Stimulated activated CD8-positive, alpha-beta memory T cell treated with anti-CD3 and anti-CD28 coated beads, Interleukin-4, amount 100 ng/mL, for 4 hours (primary cell): Measurements from ENCODE around the gene GC.
"Not testable (repeated sequence)": the region's sequence is repeated elsewhere in the genome, so short reads cannot be mapped to it uniquely, and the experiment has no call there.

Source experiments
- DNase-seq, 2 donors: peaks; one replicate each; pipeline ENCODE4 v3.0.0-alpha.2; 2020; ENCODE audit warnings: low read depth in 2 of 2, low spot score in 1 of 2

GC gene

DNA sequence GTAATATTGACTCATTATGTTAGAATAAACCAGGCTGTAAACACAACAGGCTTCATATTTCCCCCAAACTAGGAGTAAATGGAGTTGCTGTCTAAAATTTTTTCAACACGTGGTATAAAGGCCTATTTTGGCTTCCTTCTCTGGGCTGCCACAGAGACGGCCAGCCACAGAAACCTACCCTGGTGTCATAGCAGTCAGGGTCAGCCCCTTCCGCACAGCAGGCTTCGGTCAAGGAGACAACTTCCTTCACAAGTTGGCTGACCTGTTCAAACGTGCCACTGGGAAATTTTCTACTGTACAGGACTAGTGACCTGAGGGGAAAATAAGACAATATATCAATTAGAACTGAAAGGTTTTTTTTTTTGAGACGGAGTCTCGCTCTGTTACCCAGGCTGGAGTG is 15.8 kb downstream of the GC start:
- no peak for DNase-seq

DNA sequence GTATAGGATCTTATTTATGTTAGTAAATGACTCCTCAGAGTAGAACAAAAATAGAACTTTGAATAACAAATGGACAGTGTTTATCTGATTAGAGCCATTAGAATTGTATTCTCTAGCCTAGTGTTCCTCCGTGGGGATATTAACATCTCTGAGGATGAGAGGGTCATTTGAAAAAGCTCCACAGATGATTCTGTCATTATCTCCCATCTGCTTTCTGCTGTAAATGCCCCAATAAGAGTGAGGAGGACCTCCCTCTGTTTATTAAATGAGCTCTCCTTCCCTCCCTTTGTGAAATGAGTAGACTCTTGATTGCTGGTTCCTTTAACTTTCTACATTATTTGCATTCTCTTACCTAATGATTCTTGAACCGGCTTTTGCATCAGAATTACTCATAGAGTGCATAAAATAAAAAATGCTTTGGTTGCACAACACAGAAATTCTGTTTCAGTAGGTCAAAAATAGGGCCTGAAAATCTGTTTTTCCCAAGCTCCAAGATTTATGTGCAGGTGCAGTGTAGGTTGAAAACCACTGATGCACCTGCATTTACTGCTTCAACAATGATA is 18.0 kb downstream of the GC start:
- no peak for DNase-seq

DNA sequence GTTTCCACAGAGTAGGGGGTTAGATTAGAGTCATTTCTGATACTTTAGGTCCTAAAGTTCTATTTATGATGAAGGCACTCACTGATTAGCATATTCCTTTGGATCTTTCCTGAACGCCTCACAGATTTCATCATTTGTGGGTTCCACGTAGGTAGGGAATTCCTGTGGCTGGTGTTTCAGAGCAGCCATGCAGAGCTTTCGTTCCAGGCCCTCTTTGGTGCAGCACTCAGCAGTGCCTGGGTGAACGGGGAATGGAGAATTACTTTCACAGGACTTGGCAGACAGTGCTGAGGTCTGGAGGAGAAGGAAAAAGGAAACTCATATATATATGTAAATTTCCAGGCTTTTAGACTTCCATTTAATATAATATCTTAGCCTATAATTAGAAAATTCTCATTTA is 18.5 kb downstream of the GC start:
- DNase-seq, result no peak

DNA sequence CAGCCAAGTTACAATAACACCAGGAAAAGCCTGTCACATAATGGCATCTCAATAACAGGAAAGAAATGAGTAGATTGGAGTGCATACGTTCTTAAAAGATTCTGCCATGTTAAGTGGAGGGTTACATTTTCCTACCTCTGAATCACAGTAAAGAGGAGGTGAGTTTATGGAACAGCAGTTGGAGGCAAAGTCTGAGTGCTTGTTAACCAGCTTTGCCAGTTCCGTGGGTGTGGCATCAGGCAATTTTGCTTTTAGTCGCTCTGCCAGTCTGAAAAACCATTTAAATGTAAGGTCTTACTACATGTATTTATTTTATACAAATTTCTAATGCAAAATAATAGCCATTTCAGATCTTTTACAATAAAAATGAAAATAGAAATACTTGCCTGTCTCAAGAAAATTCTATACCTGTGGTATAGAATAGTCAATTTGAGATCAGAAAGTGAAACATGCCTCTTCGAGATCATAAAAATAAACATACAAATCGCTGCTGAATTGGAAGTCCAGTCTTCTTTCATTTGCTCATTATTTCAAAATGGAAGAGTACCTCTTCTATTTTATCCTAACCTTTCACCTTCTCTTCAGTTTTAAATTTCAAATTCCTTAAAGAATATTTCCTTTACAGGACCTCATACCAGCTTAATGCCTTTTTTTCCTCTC is 31.4 kb downstream of the GC start:
- DNase-seq, result no peak

DNA sequence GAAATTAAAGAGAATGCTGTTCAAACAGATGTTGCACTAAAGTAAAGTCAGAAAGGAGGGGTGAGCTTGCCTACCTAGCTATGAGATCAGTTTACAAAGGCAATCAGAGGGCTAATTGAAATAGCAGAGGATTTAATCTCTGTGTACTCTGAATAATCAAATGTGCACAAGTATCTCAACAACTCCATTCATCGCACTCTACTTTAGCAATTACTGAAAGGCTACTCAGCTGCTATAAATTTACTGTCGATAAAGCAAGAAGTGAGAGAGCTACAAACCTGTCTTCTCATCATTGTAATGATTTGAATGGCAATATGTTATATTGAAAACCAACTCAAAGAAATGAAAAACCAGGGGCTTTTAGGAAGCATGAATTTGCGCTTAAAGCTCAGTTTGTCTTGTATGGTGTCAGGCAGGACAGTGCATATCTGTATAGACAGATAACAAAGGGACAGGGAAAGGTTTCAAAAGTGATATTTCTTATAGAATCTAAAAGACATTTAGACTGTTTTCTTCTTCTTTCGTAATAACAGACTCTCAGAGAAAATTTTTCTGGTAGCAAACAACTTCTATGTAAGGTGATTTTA is 34.8 kb downstream of the GC start:
- no peak for DNase-seq

DNA sequence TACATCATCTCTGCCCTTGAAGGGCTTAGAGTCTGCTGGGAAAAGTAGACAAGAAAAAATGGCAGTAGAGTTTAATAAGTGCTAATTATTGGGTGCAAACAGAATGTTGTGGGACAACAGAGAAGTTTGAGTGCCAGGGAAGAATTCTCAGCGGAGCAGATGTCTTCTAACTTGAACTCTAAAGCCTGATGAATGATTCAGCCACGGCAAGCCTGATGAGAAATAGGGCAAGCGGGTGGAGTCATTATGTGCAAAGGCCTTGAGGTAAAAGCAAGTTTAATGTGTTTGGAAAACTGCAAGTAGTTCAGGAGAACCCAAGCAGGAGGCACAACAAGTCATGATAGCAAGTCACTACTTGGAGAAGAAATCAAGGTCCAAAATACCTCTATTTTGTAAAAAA is 37.5 kb downstream of the GC start:
- no peak for DNase-seq

DNA sequence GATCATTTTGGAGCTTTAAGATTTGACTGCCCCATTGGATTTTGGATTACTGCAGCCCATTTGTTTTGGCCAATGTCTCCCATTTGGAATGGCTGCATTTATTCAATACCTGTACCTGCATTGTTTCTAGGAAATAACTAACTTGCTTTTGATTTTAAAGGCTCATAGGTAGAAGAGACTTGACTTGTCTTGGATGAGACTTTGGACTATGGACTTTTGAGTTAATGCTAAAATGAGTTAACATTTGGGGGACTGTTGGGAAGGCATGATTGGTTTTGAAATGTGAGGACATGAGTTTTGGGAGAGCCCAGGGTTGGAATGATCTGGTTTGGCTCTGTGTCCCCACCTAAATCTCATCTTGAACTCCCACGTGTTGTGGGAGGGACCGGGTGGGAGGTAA is 45.1 kb downstream of the GC start:
- DNase-seq, result not testable (repeated sequence)

DNA sequence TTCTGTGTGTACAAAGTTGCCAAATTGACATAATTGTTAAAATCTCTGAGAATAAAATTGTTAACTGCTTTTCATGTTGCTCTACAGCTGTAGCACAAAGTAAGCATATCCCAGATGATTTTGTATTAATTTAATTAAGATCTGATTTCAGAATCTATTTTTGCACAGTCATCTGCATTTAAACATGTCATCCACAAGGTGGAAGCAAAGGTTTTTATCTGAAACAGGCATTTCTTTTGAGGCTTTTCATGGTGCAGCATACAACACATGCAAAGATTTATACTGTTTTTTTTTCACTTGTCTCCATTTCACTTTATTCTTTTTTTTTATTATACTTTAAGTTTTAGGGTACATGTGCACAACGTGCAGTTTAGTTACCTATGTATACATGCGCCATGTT is 51.2 kb downstream of the GC start:
- DNase-seq, result no peak

DNA sequence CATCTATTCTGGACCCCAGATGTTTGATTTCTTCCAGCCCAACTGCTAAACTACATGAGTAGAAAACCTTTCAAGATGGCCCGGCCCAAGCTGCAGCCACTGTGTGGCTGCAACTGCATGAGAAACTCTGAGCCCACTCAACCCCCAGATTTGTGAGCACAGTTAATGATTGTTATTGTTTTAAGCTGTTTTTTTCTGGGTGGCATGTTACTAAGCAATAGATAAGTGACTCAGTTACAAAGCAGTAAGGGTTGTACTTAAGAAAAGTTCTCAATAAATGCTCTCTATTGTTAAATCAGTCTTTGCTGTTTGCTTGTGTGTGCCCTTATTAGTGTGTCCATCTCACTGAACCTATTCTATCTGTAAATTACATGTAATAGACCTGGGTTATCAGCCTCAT is 51.8 kb downstream of the GC start:
- no peak for DNase-seq

DNA sequence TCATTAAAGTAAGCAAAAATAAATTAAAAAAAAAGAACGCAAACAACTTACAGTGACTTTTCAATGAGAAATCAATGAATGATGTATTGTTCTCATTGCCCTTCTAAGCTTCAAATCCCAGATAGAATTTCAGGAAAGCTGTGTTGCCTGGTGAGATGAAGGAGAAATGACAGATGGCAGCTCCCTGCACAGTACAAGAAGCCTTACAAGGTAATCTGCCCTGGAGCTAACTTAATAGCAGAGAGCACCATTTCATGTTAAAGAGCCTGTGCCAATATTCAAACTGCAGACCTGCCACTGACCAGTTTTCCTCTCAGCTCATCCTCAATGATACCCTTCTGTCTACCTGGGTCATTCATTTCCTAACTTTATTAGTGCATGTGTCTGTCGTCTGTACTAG is 54.0 kb downstream of the GC start:
- no peak for DNase-seq

DNA sequence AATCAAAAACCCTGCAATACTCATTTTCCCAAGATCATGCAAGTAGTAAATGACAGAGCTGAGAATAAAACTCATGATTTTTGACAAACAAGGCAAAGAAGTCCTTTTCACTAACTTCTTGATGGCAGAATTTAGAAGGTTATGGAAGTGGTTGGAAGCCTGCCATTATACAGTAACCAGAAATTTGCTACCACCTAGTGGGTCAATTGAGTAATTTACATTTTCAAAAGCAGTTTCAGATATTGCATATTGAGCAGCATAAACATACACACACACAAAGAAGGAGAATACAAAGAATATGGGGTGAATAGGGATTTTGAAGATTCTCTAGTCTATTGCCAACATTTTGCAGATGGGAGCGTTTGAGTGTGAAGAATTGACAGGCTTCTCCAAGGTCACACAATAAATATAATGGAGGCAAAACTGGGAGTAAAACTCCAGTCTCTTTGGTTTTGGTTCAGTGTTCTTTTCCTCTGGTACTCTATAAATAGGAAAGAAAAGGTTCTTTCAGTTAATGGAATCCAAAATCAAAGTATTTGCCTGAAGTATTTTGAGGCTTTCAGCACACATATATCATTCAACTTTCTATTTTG is 70.2 kb downstream of the GC start:
- DNase-seq, result no peak

DNA sequence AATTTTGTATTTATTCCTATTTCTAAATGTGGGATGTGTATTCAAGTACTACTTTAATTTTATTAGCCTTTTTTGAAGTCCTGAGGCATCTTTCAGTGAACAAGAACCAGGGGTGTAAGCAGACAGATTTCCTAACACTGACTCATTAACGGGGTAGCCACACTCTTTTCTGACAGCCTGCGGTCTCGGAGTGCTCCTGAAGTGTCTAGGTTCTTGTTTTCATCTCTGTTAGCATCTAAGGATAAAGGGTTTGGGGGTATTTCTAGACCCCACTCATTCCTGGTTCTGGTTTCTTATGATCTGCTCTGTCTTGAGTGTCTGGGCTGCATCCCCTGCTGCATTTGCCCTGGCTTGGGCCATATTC is 71.9 kb downstream of the GC start:
- no peak for DNase-seq

DNA sequence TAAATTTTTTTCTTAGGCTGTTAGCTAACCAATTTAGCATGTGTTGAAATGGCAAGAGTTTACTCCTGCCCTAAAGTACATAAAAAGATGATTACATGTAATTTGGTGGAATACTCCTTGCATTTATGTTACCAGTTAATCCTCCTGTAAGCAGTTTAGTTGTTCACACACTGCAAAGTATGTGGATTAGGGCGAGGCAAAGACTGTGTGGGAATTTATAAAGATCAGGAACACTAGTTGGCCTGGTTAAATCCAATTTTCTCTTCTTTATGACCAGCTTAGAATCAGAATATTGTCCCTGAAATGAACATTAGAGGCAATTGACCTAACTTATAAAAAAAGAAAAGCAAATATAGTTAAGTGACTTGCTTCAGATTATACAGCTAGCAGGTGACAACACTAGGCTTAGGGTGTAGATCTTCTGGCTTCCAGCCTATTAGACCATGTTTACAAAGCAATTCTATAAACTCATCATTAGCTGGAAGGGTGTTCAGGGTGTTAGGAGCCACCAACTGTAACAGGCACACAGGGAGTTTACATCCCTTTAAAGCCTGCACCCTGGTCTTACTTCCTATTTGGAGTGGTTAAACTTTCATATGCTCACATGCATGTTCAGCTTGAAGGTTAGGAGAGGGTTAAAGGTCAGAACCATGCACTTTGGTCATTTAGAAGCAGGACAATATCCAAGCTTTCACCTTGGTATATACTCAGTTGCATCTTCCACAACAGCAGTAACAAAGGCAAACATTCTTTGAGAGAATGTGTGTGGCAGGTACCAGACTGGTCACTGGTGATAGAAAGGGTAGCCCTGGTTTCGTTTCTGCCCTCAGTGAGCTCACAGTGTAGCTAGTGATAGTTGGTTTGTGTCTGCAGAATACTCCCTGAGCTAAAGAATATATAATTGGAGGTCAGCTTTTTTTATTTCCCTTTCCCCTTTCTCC is 72.6 kb downstream of the GC start:
- DNase-seq, result no peak

DNA sequence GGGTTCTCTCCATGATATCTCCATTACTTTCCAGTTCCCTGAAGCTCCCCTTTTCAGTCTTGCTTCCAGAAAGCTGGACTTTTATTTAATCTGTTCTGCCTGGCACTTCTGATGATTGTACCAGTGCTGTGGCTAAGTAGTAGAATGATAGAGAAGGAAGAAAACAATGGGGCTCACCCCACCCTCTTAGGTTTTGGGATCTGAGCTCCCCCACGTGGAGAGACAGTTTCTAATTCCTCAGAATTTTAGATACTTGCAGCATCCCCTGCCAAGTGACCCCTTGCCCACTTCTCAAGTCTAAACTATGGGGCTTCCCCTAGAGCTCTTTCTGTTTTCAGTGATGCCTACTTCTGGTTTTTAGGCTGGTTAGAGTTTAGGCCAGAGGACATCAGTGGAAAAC is 73.9 kb downstream of the GC start:
- no peak for DNase-seq

DNA sequence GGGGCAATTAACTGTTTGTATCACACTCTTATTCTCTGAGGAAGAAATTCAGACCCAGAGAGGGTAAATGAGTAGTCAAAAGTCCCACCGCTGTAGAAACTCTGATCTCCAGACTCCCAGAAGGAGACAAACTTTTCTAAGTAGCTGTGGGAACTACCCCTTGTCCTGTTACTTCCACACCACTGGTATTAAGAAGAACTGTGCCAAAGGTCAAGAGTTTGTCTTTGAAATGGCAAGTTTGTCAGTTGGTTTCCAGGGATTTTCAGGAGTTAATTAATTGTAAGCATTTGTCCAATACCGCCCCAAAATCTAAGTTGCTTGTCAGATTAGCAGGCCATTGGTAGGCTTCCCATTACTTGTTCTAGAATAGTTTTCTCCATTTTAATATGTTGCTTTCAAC is 85.7 kb downstream of the GC start:
- DNase-seq, result no peak

DNA sequence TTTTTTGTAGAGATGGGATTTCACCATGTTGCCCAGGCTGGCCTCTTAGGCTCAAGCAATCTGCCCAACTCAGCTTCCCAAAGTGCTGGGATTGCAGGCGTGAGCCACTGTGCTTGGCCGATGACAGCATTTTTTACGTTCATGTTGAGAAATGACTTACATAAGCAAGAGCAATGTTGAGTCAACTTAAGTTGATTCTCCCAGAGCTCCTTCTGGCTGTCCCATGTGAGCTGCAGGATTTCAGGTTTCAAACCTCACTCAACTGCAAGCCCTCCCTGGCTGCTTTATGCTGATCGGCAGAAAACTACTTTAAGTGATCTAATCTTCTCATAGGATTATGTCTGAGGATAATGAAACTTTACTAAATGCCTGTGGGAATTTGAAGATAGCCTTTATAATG is 86.8 kb downstream of the GC start:
- DNase-seq, result no peak

DNA sequence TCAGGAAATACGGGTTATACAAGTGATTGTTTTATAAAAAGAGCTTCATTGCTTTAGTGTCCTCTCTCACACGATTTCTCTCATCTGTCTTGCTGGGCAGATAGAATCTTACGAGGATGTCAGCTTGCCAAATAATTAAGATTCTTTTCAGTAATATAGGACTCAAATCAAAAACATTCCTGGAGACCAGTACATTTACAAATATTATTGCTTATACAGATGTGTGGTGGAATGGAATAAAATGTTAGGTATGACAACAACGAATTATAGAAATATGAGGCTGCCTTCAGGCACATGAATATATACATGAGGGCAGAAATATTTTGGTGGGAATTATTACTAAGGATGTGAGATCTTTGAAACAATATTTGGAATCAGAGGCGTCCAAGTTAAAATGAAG is 88.9 kb downstream of the GC start:
- no peak for DNase-seq

DNA sequence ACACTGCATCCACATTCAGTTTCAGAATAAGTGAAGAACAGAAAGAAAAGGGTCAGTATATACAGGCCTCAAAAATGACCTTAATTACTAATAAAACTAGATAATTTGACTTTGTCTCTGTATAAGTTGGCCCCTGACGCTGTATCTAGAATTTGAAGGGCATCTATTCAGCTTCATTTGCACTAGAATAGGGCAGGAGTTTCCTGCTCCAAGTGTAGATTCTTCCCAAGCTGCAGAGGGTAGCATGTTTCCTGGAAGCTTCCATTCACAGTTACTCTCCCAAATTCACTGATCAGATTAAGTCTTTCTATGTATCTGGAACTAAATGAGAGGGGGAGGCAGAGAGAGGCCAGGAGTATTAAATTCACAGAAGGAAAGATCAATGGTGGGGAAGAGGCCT is 90.9 kb downstream of the GC start:
- no peak for DNase-seq

DNA sequence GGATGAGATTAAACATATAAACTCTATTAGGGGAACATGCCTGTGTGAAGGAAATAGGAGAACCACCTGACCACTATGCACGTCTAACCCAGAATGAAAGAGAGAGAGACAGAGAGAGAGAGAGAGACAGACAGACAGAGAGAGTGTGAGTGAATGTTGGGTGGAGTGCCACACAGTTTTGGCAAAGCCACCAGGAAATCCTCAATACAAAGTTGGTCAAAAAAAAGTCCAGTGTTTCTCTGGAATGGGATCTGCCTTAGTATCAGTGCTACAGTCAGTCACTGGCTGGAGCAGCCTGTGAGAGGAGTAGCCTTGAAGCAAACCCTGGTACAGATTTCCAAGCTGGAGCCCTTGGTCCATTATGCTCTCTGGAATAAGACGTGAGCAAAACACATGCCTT is 91.7 kb downstream of the GC start:
- DNase-seq, result no peak
